Measurements from ENCODE around the gene PLK3.
A peak's percentile ranks its signal among the peaks of the same experiment; 100 is the strongest.

PLK3 gene

GRCh38 chr1:44788120-44788860 is 11.9 kb upstream of the PLK3 start, which contains the start of gene BEST4:
TSS of gene BEST4 (minus strand) at chr1:44788170. CDS start at chr1:44787705, 465 bp downstream.
- no peak within 1 kb of the TSS for H3K27ac ChIP-seq
- no peak for TF ChIP-seq ZFX (IDR thresholded peaks at IDR 0.05; ENCODE audit: borderline replicate concordance)
- TF ChIP-seq CTCF (IDR thresholded peaks at IDR 0.05) = no peak

- no peak overlapping the region for H3K27ac ChIP-seq
- TF ChIP-seq CTCF (IDR thresholded peaks at IDR 0.05) (no peak), ZFX (IDR thresholded peaks at IDR 0.05; ENCODE audit: borderline replicate concordance) (no peak)
These were observed 9.0 kb upstream of the PLK3 start for GRCh38 chr1:44790968-44791801.

- TF ChIP-seq ZFX (IDR thresholded peaks at IDR 0.05; ENCODE audit: borderline replicate concordance) = no peak
- no peak for TF ChIP-seq CTCF (IDR thresholded peaks at IDR 0.05)
- H3K27ac ChIP-seq = peak overlapping the region; percentile 58
These were observed 7.3 kb upstream of the PLK3 start for GRCh38 chr1:44792736-44793502.

- H3K27ac ChIP-seq = peak overlapping the region; percentile 86
These were observed 2.3 kb upstream of the PLK3 start for GRCh38 chr1:44797886-44798285.

DNA sequence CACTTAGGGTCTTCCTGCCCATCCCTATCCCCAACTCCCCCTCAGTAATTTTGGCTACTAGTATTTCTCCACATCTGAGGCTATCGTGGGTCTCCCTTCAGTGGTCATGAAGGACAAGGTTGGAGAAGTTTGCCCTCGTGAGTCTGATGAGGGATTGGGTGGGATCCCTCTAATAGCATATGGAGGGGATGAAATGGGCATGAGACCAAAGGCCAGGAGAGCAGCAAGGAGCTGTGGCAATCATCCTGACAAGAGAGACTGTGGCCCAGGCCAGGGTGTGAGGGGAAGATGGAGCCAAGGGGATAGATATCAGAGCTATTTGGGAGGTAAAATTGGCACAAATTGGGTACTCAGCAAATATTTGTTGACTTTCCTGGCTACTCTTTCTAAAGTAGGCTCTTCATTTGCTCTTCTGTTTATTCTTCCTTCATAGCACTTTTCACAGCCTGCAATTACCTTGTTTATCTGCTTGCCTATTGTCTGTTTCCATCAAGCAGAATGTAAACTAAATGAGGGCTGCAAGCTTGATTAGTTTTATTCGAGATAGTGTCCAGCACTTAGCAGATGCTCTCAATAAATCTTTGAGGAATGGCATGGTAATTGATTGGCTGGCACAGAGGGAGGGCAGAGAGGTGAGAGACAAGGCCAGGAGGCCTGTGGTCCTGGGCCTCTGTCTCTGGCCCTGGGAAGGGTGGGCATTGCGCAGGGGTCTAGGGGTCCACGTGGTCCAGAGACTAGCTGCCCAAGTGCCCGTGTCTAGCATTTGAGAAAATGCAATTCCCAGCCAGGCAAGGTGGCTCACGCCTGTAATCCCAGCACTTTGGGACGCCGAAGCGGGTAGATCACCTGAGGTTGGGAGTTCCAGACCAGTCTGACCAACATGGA is 1.5 kb upstream of the PLK3 start:
- peak overlapping the region; percentile 86 for H3K27ac ChIP-seq

GRCh38 chr1:44801491-44802305 is 1.5 kb downstream of the PLK3 start:
- 0 out of 2 replicates have a peak overlapping the region, but pooled peaks have one; percentile 7 for H3K27ac ChIP-seq
- TF ChIP-seq CTCF (IDR thresholded peaks at IDR 0.05) = no peak
- TF ChIP-seq ZFX (IDR thresholded peaks at IDR 0.05; ENCODE audit: borderline replicate concordance) = no peak

More for the DNA sequence above, 1.5 kb upstream of the PLK3 start:
- TF ChIP-seq CTCF (IDR thresholded peaks at IDR 0.05) = no peak
- no peak for TF ChIP-seq ZFX (IDR thresholded peaks at IDR 0.05; ENCODE audit: borderline replicate concordance)
